ENCODE results near the gene MYO1G.
"Not testable (repeated sequence)": the region's sequence is repeated elsewhere in the genome, so short reads cannot be mapped to it uniquely, and the experiment has no call there.

MYO1G gene

GRCh38 chr7:44978511-44979366 lies at the start of gene MYO1G:
Gene MYO1G, minus strand, starts transcription at chr7:44979015. Its CDS starts 54 bp downstream, at chr7:44978961.
- peak; percentile 68 to 75 for DNase-seq (ENCODE audit: low read depth in 2 of 2)

DNA sequence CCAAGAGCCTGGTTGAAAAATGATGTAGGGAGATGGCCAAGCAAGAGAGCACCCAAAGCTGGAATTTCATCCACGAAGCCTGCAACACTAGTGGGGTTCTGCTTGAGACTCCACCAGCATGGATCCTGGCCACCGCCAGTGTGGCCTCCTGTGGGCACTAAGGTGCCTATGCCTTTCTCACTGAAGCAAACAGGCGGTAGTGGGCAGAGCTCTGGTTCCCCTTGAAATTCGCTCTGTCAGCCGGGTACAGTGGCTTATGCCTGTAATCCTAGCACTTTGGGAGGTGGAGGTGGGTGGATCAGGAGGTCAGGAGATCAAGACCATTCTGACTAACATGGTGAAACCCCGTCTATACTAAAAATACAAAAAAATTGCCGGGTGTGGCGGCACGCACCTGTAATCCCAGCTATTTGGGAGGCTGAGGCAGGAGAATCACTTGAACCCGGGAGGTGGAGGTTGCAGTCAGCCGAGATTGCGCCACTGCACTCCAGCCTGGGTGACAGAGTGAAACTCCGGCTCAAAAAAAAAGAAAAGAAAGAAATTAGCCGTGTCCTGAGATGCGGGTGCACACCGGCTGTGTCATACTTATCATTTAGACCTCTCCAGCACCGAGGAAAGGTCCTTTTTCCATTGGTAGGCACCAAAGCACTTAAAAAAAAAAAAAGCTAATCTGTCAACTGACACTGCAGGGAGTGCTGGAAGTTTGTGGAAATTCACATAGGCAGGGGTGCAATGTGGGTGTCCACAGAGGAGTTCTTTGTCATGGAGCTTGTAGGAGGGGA lies 49.5 kb upstream of the MYO1G start:
- no peak for DNase-seq (ENCODE audit: low read depth in 2 of 2)

GRCh38 chr7:45027774-45028114 lies 48.9 kb upstream of the MYO1G start:
- DNase-seq (ENCODE audit: low read depth in 2 of 2) = no peak

GRCh38 chr7:45026984-45027773 lies 48.4 kb upstream of the MYO1G start:
- no peak for DNase-seq (ENCODE audit: low read depth in 2 of 2)

- DNase-seq (ENCODE audit: low read depth in 2 of 2) = no peak
These were observed 47.2 kb upstream of the MYO1G start for GRCh38 chr7:45026013-45026412.

- DNase-seq (ENCODE audit: low read depth in 2 of 2) = not testable (repeated sequence)
These were observed 46.7 kb upstream of the MYO1G start for GRCh38 chr7:45025473-45025872.

- no peak for DNase-seq (ENCODE audit: low read depth in 2 of 2)
These were observed 45.4 kb upstream of the MYO1G start for GRCh38 chr7:45024126-45024744.

DNA sequence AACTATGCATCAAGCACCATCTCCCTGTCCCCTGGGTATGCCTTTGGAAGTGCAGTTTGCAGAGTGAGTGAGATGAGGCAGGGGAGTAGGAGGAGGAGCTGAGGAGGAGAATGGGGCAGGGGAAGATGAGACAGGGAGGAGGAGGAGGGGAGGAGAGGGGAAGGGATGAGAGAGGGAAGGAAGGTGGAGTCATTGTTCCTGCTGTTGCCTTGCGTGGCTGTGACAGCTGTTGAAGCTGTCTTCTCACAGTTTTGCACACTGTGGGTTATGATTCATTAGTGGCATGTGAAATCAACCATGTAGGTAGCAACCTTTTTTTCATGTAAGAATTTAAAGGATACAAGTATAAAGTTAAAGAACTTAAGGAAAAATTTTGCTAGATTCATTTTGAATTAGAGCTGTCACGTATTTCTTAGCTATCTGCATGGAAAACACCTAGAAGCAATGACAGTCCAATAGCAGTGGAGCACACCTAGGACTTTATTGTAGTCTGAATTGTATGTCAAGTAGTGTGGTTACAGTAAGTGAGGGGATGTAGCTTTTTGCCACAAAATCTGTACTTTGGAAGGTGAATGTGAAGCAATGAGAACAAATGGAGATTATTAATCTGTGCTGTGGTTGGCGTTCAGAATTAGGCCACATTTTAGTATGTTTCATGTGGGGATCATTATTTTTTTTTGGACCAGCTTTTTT lies 42.9 kb upstream of the MYO1G start:
- DNase-seq (ENCODE audit: low read depth in 2 of 2) = no peak

GRCh38 chr7:45020915-45021314 lies 42.1 kb upstream of the MYO1G start:
- no peak for DNase-seq (ENCODE audit: low read depth in 2 of 2)

GRCh38 chr7:45017253-45017652 lies 38.4 kb upstream of the MYO1G start:
- no peak for DNase-seq (ENCODE audit: low read depth in 2 of 2)

DNA sequence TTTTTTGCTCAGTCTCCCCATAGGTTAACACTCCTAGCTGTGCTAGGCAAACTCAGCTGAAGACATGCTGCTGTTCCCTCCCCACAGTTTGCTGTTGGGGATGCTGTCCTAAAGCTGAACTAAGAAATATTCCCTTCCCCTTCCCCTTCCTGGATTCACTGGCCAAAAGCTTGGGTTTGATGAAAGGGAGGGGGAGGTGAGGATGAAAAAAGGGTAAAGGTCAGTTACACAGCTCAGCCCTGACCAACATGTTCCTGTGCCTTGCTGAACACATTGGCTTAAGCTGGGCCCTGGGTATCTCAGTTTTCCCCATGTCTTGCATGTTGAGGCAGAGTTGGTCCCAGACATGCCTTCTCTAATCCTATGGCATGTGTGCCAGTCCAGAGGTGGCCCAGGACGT lies 36.5 kb upstream of the MYO1G start:
- DNase-seq (ENCODE audit: low read depth in 2 of 2) = no peak

DNA sequence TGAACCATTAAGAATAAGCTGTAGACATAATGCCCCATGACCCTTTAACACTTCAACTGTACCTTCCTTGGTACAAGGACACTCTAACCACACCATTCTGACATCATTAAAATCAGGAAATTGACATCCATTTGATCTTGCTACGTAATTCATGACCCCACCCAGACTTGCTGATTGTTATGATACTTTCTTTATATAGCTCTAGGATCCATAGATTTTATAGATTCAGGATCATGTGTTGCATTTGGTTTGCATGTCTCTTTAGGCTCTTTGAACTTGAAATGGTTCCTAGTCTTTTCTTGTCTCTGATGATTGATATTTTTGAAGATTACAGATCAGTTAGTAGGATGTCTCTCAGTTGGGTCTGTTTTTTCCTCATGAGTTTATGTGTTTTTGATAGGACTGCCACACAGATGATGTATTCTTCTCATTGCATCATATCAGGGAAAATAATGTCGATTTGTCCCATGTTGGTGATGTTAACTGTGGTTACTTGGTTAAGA lies 34.7 kb upstream of the MYO1G start:
- DNase-seq (ENCODE audit: low read depth in 2 of 2) = no peak

DNA sequence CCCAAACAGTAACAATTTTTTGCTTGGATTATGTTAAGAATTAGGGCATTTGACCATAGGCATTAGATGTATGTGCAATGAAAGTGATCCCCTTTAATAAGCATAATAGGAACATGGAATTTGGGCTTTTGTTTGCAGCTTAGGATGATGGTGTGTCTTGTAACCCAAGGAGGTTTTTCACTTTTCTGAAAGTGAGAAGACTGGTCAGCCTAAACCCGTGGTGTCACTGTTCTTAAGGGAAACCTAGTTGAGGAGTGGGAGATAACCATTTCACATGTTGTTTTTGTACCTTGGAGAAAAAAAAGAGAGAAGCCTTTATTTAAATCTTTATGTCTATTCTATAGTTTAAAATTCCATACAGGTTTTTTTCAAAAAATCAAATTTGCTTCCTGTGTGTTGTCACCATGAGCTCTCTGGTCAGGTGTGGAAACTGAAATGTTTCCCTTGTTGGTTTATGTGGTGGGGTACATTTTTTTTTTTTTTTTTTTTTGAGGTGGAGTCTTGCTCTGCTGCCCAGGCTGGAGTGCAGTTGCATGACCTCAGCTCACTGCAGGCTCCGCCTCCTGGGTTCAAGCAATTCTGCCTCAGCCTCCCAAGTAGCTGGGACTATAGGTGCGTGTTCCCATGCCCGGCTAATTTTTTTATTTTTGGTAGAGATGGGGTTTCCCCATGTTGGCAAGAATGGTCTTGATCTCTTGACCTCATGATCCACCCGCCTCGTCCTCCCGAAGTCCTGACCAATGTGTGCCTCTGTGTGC lies 28.9 kb upstream of the MYO1G start:
- DNase-seq (ENCODE audit: low read depth in 2 of 2) = no peak

- DNase-seq (ENCODE audit: low read depth in 2 of 2) = no peak
These were observed 28.3 kb upstream of the MYO1G start for GRCh38 chr7:45007106-45007505.

GRCh38 chr7:45003789-45004188 lies 25.0 kb upstream of the MYO1G start:
- no peak for DNase-seq (ENCODE audit: low read depth in 2 of 2)

GRCh38 chr7:45001826-45002225 lies 23.0 kb upstream of the MYO1G start:
- DNase-seq (ENCODE audit: low read depth in 2 of 2) = no peak

- peak in 1 of 2 donors; percentile 65 for DNase-seq (ENCODE audit: low read depth in 2 of 2)
These were observed 22.4 kb upstream of the MYO1G start for GRCh38 chr7:45001138-45001694.

DNA sequence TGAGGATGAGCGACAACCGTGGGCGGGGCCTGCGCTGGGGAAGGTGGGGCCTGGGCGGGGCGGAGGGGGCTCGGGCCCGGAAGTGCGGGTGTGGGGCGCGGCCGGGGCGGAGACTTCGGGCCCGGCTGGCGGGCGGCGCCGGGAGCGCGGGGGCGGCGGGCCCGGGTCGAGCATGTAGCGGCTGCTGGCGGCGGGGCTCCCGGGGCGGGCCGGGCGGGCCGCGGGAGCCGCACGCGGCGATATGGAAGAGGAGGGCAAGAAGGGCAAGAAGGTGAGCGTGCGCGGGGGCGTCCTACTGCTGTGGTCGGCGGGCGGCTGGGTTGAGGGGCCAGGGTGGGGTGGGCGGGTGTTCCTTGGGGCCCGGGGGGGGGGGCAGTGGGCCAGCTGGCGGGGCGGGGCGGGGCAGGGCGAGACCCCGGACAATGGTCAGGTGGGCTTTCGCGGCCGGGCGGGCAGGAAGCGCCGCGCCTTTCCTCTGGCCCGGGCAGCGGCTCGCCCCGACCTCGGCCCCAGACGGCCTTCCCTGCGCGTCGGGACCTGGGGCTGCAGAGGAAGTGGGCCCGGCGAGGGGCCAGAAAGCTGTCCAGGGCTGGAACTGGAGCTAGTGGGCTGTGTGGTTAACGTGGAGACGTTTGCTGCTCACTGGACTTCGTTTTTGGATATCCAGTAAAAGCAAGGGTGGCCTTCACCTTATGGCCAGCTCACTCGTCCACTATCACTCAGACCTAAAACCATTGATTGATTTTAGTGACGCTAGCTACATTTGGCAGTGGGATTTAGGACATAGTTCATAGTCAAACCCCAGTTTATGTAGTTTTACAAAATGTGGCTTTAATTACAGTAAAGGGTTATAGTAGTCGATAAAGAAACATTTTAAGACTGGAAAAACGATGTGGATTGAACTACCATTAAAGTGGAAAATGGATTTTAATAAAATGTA lies 21.5 kb upstream of the MYO1G start, which contains the start of gene CCM2:
Gene CCM2, plus strand, starts transcription at position 109 of the 940 bp plus-strand sequence. Its CDS starts 133 bp downstream, at position 242.
- no peak for DNase-seq (ENCODE audit: low read depth in 2 of 2)
